Superior temporal gyrus (tissue), 1 donor: ENCODE results near the gene PPP1CA.

Experiments
- DNase-seq: peaks from one replicate; pipeline ENCODE4 v3.0.0-alpha.2; 2016; ENCODE audit errors: extremely low spot score

PPP1CA gene

DNA sequence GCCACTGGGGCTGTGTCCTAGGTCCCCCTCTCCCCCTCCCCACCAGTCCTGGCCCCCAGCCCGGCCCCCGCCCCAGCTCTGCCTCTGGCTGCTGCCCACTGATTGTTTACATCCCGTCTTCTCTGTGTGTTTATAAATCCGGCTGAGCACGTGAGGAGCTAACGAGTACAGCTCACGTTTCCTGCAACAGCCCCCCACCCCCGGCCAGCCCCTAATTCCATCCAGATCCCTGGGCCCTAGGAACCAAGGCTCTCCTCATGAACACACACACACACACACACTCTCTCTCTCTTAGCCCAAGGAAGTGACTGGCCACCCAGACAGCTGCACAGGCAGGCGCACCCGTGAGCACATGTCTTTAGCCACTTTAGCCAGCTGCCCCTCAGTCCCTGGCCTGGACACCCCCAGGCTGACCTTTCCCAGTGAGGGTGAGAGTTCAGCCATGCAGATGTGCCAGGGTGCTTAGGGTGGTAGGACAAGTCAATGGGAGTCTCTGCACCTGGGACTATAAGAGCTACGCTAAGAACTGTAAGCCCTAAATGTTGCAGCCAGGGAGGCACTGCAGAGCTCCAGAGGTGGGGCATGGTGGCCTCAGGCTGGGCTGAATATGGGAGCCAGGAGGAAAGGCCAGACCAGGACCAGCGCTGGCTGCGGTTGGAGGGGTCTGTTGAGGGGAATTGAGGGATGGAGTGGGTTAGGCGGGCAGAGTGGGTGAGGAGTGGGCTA, 31.1 kb downstream of the PPP1CA start:
- no peak for DNase-seq

- no peak for DNase-seq
Observed at GRCh38 chr11:67369801-67370284, 31.8 kb downstream of the PPP1CA start.

DNA sequence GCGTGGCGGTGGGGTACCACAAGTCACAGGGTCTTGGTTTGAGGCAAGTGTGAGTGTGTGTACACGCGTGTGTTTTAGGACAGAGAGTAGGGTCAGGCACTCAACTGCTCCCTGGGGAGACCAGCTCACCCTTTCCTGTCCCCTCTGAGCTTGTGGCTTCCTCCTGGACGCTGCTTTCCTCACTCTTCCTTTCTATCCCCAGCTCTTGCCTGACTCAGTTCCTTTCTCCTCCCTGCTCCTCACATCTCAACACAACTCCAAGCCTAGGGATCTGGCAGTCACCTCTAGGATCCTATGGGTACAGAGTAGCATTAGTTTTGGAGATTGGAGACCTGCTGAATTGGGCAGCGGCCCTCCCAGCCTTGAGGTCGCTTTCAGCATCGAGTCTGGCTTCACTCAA, 32.4 kb downstream of the PPP1CA start:
- no peak for DNase-seq

DNA sequence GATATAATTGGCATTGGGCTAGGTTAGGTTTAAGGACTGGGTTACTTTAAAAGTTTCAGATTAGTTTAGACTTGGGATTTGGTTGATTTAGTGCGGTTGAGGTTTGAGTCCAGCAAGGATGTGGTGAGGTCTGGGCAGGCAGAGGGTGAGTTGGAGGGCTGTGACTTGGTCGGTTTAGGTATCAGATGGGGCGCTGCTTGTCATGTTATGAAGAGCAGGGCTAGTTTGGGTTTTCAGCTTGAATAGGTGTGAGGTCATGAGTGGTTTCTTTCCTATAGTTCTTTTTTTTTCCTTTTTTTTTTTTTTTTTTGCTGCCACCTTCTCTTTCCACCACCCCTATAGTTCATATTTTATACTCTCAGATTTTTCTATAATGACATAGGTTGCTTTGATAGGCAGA, 33.0 kb downstream of the PPP1CA start:
- DNase-seq: no peak

- DNase-seq: no peak
Observed at GRCh38 chr11:67367761-67368227, 33.9 kb downstream of the PPP1CA start.

DNA sequence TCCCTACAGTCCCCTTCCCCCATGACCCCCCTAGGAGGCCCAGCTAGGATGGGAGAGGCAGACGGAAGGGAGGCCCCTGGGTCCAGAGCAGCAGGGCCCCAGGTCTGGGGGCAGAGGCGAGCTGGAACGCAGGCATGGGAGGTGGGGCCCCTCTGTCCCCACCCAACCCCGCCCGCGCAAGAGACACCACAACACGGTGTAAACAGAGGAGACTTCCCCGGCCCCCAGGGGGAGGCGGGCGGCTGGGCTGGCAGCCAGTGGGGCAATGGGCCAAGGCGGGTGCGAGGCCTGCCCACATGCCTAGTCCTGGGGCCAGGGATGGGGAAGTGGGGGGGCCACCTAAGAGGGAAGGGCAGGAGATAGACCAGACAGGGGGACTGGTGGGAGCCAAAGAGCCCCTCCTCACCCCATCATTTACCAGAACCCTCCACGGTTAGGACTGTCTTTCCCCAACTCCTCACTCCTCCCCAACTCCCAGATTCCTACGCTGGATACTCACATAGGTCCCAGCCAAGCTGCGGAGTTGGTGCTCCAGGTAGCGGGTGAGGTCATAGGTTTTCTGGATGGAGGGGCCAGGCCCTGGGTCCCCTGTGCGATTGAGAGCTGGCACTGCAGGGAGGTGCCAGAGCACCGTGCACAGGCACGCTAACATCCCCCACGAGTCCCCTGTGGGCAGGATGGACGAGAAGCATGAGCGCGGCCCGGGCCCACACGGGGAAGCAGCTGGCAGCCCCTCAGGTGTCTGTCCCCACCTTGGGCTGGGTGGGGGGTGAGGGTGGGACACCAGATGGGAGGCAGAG, 34.5 kb downstream of the PPP1CA start:
- no peak for DNase-seq

DNA sequence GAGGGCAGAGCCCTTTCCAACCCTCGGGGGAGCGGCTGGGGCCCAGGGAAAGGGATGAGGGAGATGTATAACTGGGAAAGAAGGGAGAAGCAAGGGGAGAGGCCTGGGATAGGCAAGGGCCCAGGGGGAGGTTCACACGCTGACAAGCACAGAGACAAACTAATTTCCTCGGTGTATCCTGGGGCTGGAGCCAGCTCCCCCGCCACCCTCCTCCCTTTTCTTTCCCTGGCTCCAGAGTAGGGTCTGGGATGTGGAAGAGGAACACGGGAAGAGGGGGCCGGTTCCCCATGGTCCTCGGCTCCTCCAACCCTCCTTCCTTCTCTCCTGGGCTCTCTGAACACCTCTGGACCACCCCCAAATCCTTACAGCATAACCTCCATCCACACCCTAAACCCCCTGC, 35.1 kb downstream of the PPP1CA start:
- DNase-seq: no peak

GRCh38 chr11:67365736-67366444, 35.8 kb downstream of the PPP1CA start:
- peak; percentile 39 for DNase-seq

- no peak for DNase-seq
Observed at GRCh38 chr11:67364783-67365722, 36.6 kb downstream of the PPP1CA start.

- DNase-seq: no peak
Observed at GRCh38 chr11:67364169-67364568, 37.5 kb downstream of the PPP1CA start.

DNA sequence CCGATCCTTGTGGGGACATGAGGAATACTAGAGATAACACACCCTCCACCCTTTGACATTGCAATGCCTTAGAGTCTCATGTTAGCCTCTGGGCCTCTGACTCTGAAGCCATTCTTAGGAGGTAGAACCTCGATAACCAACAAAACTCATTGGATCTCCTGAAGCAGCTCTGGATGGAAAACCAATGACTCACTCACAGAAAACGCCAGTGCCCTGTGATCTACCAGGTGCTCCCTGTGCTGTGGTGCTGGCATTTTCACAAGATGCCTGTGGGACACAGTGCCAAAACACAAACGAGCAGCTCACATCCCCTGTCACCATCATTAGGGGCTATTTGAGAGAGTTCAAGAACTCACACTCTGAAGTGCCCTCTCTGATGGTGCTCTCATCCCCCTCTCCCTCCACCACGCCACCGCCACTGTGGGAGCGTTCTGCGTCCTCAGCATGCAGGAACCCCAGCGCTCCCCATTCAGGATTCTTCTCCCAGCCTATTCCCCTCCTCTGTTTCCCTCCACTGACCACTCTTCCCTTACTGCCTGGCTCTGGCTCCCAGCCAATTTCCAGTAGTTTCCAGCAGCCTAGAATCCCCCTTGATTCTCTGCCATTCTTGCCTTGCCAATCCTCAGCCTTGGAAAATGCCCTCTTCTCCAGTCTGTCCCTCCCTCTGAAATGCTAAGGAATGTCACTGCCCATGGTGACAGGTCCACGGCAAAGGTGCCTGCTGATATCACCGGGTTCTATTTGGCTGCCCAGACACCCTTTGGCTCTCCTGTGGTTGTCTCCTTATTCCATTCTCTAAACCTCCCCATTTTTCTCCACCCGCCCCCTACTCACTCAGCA, 43.6 kb downstream of the PPP1CA start:
- no peak for DNase-seq

DNA sequence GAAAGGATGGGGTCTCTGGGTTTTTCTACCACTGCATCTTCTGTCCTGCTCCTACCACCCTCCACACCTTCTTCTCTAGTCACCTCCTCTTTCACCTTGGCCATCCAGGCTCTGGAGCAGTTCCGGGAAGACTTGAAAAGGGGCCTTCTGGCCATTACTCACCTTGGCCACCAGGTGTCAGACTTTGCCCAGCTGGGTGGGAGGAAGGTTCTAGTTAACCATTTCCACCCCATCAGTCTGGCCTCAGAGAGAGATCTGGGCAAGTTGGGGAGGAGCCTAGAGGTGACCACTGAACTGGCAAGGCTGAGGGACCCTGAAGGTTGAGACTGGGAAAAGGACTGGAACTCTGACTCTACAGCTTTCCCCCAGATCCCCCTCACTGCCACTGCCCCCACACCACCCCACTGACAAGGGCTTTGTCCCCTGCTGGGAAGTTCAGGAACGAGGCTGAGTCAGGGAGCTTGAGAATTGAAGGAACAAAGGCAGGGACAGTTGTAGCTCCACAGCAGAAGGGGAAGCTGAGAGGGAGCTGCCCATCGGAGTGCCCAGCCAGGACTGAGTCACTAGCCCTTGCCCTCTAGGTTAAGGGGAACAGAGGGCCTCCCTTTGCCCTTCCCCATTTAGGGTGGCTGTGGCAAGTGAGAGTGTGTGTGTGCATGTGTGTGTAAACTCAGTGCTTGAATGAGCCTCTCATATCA, 44.6 kb downstream of the PPP1CA start:
- peak; percentile 75 for DNase-seq

GRCh38 chr11:67356387-67356863, 45.2 kb downstream of the PPP1CA start:
- DNase-seq: no peak

GRCh38 chr11:67355794-67356386, 45.8 kb downstream of the PPP1CA start:
- DNase-seq: no peak

DNA sequence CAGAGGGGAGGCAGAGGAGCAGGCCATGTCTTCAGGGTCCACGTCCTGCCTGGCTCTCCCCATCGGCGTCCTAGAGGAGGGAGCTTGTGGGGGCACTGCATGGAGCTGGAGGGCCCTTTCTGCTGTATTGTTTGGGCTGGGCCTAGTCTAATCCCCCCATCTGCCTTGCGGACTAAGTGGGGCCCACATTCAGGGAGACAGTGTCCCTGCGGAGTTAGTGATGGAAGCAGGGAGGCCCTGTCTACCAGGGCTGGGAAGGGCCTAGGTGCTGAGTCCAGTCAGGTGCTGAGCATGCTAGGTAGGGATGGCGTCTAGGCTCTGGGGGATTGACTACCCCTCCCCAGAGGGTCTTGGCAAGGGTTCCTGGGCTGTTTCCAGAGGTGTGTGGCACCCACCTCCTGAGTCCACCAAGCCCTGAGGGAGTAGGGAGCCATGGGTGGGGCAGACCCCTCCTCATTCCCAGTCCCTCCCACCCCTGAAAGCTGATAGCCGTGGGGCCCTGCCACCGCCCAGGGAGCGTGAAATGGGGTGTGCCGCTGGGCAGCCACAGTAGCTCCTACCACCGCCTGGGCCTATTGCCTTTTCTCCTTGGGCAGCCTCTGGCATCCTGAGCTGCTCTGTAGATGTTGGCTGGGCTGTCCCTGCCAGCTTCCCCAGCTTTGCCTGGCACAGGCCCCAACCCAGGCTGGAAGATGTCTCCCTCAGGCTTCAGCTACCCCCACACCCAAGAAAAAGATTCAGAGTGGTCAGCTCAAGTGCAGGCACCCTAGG, 46.5 kb downstream of the PPP1CA start:
- no peak for DNase-seq

- no peak for DNase-seq
Observed at GRCh38 chr11:67354075-67355022, 47.3 kb downstream of the PPP1CA start.
